NCI-H1105 treated with DMSO at 0.1 percent for 48 hours (cell line): ENCODE data around the gene FOXA3.

ENCODE experiments used
- DNase-seq: peaks from one replicate; lab custom pipeline; 2025; lab: John Stamatoyannopoulos, UW

The FOXA3 gene

GRCh38 chr19:45863840-45864628 lies at the start of gene FOXA3:
Gene FOXA3, plus strand, starts transcription at chr19:45864326. Its CDS starts 131 bp downstream, at chr19:45864457.
- DNase-seq, result no peak

DNA sequence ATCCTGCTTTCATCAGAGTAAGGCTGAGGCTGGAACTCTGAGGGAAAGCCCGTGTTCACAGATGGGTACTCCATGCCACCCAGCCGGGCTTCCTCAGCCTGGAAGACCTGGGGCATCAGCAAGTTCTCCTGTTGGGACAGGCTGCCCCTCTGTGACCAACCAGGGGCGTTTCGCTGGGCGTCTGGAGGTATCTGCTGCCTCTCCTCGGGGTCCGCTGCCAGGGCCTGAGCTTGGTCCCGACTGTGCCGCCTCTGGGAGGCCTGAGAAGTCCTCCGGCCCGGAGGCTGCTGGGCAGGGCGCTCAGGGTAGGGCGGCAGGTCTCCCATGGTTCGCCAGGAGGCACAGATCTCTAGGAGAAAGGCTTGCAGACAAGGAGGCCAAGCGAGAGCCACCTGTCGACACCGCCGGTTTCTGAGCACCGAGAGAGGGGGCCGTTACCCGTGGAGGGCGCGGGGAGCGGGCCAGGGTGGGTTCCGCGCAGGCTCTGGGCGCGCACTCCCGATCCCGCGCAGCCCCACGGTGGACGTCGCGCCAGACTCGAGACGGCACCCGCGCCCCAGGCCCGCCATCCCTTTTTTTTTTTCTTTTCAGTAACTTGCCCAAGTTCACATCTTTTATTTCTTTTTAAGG lies 49.2 kb upstream of the FOXA3 start, which contains the start of gene RSPH6A:
TSS of gene RSPH6A (minus strand) at position 458 of the 630 bp plus-strand sequence. CDS start at position 326, 132 bp downstream.
- DNase-seq, result peak; percentile 9

DNA sequence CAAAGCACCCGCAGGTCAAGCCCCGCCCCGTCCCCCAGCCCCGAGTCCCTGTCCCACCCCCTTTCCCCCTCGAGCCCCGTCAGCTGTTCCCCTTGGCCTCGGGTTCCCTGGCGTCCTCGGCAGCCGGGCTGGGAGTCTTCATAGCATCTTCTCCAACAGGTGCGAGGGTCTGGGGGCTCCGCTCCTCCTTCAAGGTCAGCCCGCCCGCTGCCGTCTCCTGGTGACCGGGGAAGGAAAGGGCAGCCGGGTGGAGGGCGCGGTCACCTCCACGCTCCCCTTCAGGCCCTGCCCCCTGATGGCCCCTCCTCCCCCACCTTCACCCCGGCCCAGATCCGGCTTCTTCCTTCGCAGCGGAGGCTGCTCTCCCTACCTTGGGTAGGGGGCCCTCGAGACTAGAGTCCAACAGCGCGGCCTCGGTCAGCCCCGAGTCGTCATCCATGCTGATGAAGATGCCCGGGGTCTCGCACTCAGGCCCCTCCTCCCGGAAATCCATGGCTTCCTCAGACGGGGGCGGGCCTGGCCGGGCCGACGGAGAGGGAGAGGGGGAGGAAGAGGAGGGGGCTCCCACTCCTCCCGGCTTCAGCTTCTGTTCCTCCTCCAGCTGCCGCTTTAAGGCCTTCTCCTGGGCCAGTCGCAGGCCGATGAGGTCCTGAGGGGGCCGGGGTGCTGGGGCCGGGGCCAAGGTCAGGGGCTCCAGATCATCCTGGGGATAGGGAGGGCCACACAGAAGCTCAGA lies 48.5 kb upstream of the FOXA3 start:
- DNase-seq, result peak; percentile 53

DNA sequence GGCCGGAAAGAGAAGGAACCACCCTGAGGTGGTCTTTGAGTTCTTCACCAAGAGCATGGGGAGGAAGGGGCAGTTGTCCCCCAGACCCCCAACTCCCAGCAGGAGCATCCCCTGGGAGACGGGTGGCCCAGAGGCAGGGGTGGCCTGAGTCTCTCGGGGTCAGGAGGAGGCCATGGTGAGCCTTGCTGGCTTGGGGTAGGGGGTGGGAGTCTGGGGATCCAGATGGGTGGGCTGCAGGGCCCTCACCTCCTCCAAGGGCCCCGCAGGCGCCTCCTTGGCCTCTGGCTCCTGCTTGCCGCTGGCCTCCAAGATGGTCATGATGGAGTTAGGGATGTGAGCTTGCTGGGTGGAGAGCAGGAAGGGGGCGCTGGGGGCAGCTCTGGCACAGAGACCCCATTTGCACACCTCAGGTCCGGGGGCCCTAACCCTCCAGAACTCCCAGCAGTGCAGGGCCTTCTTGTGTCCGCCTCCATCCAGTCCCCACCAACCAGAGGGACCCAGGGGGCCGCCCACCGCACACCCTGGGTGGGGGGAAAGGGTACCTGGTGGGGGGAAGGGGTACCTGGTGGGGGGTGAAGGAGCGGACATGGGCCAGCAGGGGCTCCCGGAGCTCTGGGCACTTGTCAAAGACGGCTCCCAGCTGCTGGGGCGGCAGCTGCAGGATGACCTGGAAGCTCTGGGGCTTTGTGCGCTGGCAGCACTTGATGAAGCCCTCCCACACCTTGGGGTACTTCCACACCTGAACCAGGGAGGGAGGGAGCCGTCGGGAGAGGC lies 47.7 kb upstream of the FOXA3 start:
- no peak for DNase-seq

- DNase-seq, result peak; percentile 87
Observed at GRCh38 chr19:45817010-45817724, 47.0 kb upstream of the FOXA3 start.

DNA sequence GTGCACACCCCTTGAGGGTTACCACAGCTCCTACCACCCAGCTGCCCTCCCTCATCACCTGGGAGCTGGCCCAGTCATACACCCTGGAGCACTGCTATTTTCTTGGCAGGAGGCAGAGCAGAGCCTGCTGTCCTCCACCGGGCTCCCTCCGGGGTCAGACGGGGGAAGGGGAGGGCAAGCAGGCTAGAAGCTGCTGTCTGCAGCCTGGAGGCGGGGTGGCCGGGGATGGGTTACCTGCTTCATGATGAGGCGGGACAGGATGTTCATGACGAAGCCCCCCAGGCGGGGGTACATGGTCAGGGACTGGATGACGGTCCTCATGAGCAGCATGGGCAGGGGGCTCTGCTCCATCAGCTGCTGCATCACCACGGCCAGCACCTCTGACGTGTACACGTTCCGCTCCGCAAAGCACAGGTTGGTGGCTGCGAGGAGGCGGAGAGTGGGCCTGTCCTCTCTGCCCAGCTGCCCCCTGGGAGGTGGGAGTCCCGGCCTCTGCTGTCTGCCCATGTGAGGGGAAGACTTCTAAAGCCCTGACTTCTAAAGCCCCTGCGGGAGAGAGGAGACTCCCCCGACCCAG lies 46.3 kb upstream of the FOXA3 start:
- DNase-seq, result no peak

DNA sequence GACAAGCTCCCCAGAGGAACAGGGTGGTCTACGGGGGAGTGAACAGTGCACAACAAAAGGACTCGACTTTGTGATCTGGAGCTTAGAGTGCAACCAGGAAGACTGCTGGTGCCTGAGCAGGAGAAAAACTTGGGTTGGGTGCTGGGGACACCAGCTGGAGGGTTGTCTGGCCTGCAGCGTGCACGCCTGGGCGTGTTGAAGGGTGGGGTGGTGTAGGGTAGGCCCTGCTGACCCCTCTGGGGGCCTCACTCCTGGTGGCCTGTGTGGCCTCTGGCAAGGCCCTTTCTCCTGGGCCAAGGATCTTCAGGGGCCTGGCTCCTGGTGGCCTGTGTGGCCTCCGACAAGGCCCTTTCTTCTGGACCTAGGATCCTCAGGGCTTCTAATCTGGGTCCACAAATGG lies 44.4 kb upstream of the FOXA3 start:
- no peak for DNase-seq

- no peak for DNase-seq
Observed at GRCh38 chr19:45820413-45821102, 43.6 kb upstream of the FOXA3 start.

DNA sequence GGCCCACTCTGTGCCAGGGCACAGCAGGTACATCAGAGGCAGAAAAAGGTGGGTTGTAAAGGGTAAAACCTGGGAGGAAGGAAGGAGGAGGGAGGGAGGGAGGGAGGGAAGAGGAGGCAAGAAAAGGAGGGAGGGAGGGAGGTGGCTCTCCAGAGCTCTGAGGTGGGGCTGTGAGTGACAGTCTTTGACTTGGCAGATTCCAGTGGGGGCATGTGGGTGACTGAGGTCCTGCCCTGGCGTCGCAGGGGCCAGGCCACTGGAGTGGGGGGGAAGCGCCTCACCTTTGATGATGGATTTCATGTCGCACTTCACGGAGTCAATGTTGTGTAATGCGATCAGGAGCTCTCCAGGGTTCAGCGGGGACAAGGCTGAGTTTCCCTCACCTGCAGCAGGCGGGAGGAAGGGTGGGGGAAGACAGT lies 43.0 kb upstream of the FOXA3 start:
- DNase-seq, result no peak

DNA sequence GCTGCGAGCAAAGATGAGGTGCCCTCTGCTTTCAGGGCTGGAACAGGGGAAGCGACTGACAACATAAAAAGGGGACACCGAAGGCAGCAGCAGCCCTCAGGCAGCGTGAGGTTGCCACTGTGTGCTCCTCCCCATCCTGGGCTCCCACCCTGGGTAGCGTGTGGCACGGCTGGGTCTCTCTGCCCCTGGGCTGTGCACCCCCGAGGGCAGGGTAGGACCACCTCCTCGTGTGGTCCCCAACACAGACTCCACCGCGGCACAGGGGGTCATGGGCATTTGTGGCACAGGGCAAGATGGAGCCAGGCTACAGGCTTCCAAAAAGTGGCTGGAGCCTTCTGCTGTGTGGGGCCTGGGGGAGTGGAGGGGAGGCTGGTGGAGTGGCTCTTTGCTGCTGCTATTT lies 42.6 kb upstream of the FOXA3 start:
- DNase-seq, result no peak

DNA sequence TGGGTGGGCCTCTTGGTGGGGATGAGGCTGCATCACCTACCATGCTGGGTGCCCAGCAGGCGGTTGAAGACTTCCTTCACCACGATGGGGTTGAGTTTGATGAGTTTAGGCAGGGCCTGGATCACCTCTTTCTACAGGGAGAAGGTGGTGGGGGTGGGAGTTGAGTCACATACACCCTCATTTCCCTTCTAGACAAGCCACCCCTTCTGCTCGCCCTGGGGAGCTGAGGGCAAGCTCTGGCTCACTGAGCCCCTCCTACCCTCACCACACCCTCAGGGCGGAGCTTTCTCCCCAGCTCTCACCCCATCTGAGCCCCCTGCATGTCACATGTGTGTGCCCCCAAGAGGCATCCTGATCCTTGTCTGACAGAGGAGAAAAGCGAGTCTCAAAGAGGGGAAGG lies 41.4 kb upstream of the FOXA3 start:
- DNase-seq, result no peak

DNA sequence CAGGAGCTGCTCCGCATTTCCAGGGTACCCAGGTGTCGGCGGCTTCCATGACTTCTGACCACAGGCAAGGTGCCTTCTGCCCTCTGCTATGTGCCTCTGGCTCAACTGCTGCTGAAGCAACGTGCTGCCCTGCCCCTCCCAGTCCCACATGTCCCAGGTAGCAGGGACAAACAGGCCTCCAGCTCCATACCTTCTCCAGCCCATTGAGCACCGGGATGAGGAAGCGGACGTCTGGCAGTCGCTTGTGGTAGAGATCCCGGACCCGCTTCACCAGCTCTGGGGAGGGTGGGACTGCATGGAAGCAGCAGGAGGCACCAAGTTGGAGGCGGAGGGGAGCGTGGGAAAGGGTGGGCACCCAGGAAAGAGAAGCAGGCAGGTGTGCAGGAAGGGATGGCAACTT lies 40.9 kb upstream of the FOXA3 start:
- DNase-seq, result no peak

- DNase-seq, result peak; percentile 69
Observed at GRCh38 chr19:45824041-45824471, 40.1 kb upstream of the FOXA3 start.

DNA sequence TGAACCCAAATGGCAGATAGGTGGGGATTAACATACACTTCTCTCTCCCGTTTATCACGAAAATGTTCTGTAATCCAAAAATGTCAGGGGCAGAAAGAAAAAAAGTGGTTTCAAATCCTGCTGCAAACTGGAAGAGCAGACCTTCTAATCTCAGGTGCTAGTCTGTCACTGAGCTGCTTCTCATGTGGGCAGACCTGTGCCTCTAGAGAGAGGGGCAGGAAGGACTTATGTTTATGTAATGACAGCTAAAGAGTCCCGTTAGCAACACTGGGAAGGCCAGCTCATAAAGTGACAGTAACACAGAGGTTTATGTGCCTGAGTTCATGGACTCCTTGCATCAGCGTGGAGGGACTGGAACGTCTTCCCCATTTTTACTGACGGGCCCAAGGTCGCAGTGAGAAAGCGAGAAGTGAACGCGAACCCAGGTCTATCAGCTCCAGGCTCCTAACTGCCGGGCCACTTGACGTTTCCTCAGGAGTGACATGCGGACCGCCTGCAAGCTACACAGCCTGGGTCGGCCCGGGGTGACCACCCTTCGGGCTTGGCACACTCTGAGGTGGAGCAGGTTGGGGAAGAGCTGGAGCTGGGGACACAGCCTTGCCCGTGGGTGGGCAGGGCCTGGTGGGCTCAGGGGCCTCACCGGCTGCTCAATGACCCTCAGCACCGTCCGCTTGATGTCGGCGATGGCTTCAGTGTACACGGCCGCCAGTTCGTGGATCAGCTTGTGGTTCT lies 39.4 kb upstream of the FOXA3 start:
- no peak for DNase-seq

DNA sequence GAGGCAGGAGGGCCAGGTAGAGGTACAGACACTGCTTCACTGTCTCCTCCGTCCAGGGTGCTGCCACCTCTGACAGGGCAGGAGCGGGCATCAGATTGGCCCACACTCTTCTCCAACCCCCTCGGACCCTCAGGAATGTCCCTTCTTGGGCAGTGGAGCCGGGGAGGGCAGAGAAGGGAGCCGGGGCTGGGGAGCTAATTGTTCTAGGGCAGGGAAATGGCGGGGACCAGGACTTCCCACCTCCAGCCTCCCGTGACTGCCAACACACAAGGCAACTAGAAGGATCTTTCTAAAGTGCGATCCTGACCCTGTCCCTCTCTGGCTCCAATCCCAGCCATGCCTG lies 38.9 kb upstream of the FOXA3 start:
- no peak for DNase-seq

DNA sequence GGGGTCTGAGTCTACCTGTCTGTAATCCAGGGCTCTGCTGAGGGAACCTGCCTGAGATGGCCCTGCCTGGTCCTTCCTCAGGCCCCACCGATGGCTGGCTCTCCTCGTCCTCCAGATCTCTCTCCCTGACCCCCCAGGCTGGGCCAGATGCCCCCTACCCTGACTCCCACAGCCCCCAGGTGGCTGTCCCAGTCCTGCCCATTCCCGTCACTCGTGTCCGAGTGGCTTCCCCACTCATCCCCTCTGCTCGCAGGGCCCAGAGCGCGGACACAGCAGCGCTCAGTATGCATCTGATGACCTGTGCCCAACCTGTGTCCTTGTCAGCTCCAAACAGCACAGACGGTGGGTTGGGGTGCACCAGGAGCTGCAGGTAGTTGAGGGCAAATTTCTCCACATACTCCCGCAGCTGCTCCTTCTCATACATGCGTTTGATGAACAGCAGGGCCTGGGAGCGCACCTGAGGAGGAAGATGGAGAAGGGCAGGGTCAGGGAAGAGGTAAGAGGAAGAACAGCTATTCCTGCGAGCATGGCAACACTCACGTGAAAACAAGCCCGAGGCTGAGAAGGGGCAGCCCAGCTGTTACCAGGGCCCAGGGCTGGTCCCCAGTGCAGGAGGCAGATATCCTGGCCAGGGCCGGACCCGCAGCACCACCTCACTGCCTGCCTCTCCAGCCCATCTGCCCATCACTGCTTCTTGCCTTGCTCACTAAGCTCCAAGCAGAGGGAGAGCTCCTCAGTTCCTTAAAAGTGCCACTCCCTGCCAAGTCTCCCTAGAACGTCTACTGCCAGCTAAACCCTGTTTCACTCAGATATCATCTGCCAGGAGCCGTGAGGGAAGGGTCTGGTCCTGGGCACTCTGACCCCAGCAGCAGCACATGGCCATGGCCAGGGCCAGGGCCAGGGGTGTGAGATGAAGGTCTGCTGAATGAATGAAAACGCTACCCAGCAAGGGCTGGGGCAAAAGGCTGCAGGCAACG lies 37.9 kb upstream of the FOXA3 start:
- DNase-seq, result no peak

DNA sequence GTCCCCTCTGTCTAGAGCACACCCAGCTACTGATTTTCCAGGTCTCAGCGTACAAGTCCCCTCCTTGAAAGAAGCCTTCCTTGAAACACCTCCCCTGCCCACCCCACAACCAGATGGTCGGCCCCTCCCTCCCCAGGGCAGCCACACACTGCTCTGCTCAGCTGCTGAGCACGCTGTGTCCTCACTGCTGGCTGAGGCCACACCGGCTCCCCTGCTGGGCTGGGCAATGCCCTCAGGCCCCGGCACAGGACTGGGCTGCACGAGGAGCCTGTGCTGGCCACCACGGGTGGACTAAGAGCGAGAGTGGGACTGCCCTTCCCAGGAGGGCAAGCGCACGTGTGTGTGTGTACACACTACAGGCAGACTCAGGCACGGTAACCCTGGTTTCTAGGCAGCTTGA lies 37.2 kb upstream of the FOXA3 start:
- no peak for DNase-seq

DNA sequence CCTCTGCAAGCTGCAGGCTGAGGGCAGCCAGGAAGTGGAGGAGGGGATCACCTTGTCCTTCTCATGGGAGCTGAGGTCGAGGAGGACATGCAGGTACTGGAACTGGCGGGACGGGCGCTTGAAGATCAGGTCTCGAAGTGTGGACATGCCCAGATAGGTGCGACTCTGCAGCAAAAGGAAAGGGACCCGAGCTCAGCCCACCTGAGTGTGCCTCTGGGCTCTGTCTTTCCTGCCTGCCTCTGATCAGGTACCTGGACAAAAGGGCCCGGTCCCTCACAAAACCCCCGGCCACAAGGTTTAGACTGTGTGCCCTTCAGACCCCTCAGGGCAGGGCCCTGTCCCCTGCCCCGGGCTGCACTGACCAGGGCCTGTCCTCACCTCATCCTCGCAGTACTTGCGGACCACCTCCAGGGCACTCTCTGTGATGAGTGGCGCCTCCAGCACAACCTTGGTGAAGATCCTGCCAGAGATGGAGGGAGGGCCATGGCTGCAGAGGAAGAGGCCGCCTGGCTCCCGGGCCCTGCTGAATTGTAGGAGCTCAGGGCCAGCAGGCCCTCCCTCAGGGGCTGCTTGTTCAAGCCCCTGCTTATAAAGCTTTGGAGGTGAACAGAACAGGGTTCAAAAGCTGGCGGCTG lies 36.5 kb upstream of the FOXA3 start:
- DNase-seq, result no peak
